ENCODE measurements around the gene BEST4.

DNA sequence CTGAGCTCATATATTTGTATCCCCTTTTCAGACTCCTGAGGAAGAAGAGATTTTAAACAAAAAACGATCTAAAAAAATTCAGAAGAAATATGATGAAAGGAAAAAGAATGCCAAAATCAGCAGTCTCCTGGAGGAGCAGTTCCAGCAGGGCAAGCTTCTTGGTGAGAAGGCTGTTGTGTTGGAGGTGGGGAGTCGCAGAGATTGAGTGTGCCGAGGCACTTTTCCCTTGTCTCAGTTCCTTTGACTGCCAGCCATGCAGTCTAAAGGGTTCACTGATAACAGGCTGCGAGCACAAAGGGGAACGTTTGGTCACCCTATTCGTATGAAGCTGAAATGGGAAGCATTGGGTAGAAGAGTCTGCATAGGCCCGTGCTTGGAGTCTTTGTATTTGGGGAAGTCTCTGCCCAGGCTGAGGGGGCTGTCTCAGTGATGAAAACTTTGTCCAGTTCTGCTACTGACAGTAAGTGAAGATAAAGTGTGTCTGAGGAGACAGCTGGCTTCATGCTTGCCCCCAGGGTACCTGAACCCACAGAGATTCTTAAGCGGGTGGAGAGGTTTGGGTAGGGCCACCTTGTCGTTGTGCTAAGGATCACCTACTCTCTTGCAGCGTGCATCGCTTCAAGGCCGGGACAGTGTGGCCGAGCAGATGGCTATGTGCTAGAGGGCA, 9.9 kb downstream of the BEST4 start:
- TF ChIP-seq, protein P1, sequence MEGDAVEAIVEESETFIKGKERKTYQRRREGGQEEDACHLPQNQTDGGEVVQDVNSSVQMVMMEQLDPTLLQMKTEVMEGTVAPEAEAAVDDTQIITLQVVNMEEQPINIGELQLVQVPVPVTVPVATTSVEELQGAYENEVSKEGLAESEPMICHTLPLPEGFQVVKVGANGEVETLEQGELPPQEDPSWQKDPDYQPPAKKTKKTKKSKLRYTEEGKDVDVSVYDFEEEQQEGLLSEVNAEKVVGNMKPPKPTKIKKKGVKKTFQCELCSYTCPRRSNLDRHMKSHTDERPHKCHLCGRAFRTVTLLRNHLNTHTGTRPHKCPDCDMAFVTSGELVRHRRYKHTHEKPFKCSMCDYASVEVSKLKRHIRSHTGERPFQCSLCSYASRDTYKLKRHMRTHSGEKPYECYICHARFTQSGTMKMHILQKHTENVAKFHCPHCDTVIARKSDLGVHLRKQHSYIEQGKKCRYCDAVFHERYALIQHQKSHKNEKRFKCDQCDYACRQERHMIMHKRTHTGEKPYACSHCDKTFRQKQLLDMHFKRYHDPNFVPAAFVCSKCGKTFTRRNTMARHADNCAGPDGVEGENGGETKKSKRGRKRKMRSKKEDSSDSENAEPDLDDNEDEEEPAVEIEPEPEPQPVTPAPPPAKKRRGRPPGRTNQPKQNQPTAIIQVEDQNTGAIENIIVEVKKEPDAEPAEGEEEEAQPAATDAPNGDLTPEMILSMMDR (IDR thresholded peaks at IDR 0.05): no peak
- TF ChIP-seq REST (IDR thresholded peaks at IDR 0.05; ENCODE audit: insufficient read depth in 1 of 2, low read depth in 2 of 2, low read length in 1 of 2): no peak
